Gastrocnemius medialis (tissue), 4 donors: ENCODE results near the gene WNT16.

Experiments used
- CTCF ChIP-seq, 5 experiments: fragments of 450-650 bp in 3 of 5; fragments of 200-600 bp in 2 of 5; sonication (generic) in 2 of 5; IDR thresholded peaks in 4 of 5; conservative IDR thresholded peaks in 1 of 5; 1 replicate in 4 of 5; 2 replicates in 1 of 5; pipeline ENCODE4 v1.5.1; 2016 to 2019; ENCODE audit warnings: antibody characterized with exemption in 5 of 5, mild to moderate bottlenecking in 3 of 5, moderate library complexity in 3 of 5
- POLR2A ChIP-seq, 2 donors: fragments of 450-650 bp; IDR thresholded peaks; one replicate each; pipeline ENCODE4 v1.6.1; 2017; ENCODE audit warnings: antibody characterized with exemption in 2 of 2, mild to moderate bottlenecking in 2 of 2, moderate library complexity in 2 of 2

- TF ChIP-seq CTCF (IDR thresholded peaks at IDR 0.05 in 4 of 5, conservative IDR thresholded peaks at IDR 0.05 in 1 of 5) = no peak
- no peak for TF ChIP-seq POLR2A (IDR thresholded peaks at IDR 0.05)
Measured at GRCh38 chr7:121282129-121282528, 46.7 kb upstream of the WNT16 start.
